ENCODE results near the gene ASCL5. TPM values are rescaled to one million over a fixed set of nuclear protein-coding genes. Genes with fewer than 3 reads are reported as not detected.

Gene ASCL5
- total and polyA plus RNA-seq, 9 of the 15 experiments (the other 6 are each of a cell fraction or from before 2014, with no cell fraction given) = 0.09 TPM; not detected in 8

GRCh38 chr1:201154389-201155165, 27.6 kb upstream of the ASCL5 start, which contains the start of gene TMEM9 (continued):
- TF ChIP-seq CHD4 (IDR thresholded peaks at IDR 0.05; ENCODE audit: insufficient read depth, insufficient replicate concordance, low read depth, low read length, poor library complexity, severe bottlenecking) = no peak
- no peak for TF ChIP-seq ATF4 (CRISPR knock-in tag; IDR thresholded peaks at IDR 0.05)
- no peak for TF ChIP-seq NCOA6 (IDR thresholded peaks at IDR 0.05)
- peak in 1 of 2 experiments; percentile 26; a peak in 1 of 3 replicates for TF ChIP-seq CBX3 (IDR thresholded peaks at IDR 0.05; ENCODE audit: borderline replicate concordance in 1 of 2, low read length in 2 of 2)
- no peak for TF ChIP-seq MCM7 (IDR thresholded peaks at IDR 0.05)
- no peak for TF ChIP-seq E4F1 (CRISPR knock-in tag; IDR thresholded peaks at IDR 0.05; ENCODE audit: borderline replicate concordance)
- TF ChIP-seq DPF2 (IDR thresholded peaks at IDR 0.05) = peak; percentile 39; the same call in 1 of the 2 replicates
- 0 out of 2 replicates have a peak, but pooled peaks have one; percentile 27 for TF ChIP-seq ZBTB33 (CRISPR knock-in tag; IDR thresholded peaks at IDR 0.05)
- TF ChIP-seq E2F1 (CRISPR knock-in tag; IDR thresholded peaks at IDR 0.05) = peak; percentile 65
- TF ChIP-seq ZNF431 (CRISPR knock-in tag; IDR thresholded peaks at IDR 0.05) = peak; percentile 29; the same call in 1 of the 2 replicates
- TF ChIP-seq DDX20 (tag; IDR thresholded peaks at IDR 0.05; ENCODE audit: low read depth) = no peak

Data from K562 (cell line).